Stimulated activated CD8-positive, alpha-beta memory T cell treated with anti-CD3 and anti-CD28 coated beads, Interleukin-7, amount 100 ng/mL, for 48 hours (primary cell): ENCODE measurements around the gene C1QL4.
"Not testable (repeated sequence)": the region's sequence is repeated elsewhere in the genome, so short reads cannot be mapped to it uniquely, and the experiment has no call there.

Source experiments
- DNase-seq, 2 donors: peaks; one replicate each; pipeline ENCODE4 v3.0.0-alpha.2; 2020; ENCODE audit warnings: low read depth in 1 of 2; ENCODE audit errors: extremely low read depth in 1 of 2

C1QL4 gene

GRCh38 chr12:49334681-49335080 is 2.3 kb downstream of the C1QL4 start:
- DNase-seq, result no peak

GRCh38 chr12:49334226-49334625 is 2.8 kb downstream of the C1QL4 start:
- DNase-seq, result no peak

- DNase-seq, result not testable (repeated sequence)
These were observed 3.2 kb downstream of the C1QL4 start for GRCh38 chr12:49333778-49334177.

GRCh38 chr12:49332891-49333371 is 4.1 kb downstream of the C1QL4 start:
- DNase-seq, result no peak

GRCh38 chr12:49332441-49332861 is 4.5 kb downstream of the C1QL4 start:
- DNase-seq, result no peak

GRCh38 chr12:49331380-49332222 is 5.4 kb downstream of the C1QL4 start:
- no peak for DNase-seq

GRCh38 chr12:49330631-49331379 is 6.2 kb downstream of the C1QL4 start:
- no peak for DNase-seq

- no peak for DNase-seq
These were observed 6.9 kb downstream of the C1QL4 start for GRCh38 chr12:49330032-49330619.

- no peak for DNase-seq
These were observed 8.2 kb downstream of the C1QL4 start for GRCh38 chr12:49328816-49329215.

GRCh38 chr12:49327887-49328286 is 9.1 kb downstream of the C1QL4 start:
- no peak for DNase-seq

- DNase-seq, result no peak
These were observed 9.6 kb downstream of the C1QL4 start for GRCh38 chr12:49327368-49327767.

GRCh38 chr12:49325606-49326005 is 11.4 kb downstream of the C1QL4 start:
- DNase-seq, result no peak

- DNase-seq, result no peak
These were observed 13.4 kb downstream of the C1QL4 start for GRCh38 chr12:49323524-49324097.

GRCh38 chr12:49322708-49323523 is 14.1 kb downstream of the C1QL4 start, which contains the start of gene TROAP:
Gene TROAP, plus strand, starts transcription at chr12:49323255. Its CDS starts 354 bp downstream, at chr12:49323609.
- peak; percentile 91 to 96 for DNase-seq

- DNase-seq, result no peak
These were observed 14.7 kb downstream of the C1QL4 start for GRCh38 chr12:49322367-49322707.

GRCh38 chr12:49320411-49321103 is 16.4 kb downstream of the C1QL4 start:
- DNase-seq, result not testable (repeated sequence)

GRCh38 chr12:49317118-49317517 is 19.9 kb downstream of the C1QL4 start:
- DNase-seq, result not testable (repeated sequence)

- no peak for DNase-seq
These were observed 22.2 kb downstream of the C1QL4 start for GRCh38 chr12:49314811-49315210.

- DNase-seq, result not testable (repeated sequence)
These were observed 26.5 kb downstream of the C1QL4 start for GRCh38 chr12:49310451-49311000.
